Glomerular endothelial cell (primary cell): ENCODE measurements around the gene SAMD14. TPM values are rescaled to one million over a fixed set of nuclear protein-coding genes. Genes with fewer than 3 reads are reported as not detected.

Experiments used
- DNase-seq: peaks from one replicate; pipeline ENCODE4 v3.0.0-alpha.2; 2011; ENCODE audit warnings: low read depth, low spot score; ENCODE audit errors: extremely low read depth
- total RNA-seq: library from RNA; depleted of rRNA; stranded (reverse); fragments of >200 nt; gene quantifications from 2 replicates; pipeline ENCODE4 v1.2.3, GENCODE V29; 2015

Gene SAMD14
- total RNA-seq, 1 donor from 2014 or later, result 24.9 TPM

DNA sequence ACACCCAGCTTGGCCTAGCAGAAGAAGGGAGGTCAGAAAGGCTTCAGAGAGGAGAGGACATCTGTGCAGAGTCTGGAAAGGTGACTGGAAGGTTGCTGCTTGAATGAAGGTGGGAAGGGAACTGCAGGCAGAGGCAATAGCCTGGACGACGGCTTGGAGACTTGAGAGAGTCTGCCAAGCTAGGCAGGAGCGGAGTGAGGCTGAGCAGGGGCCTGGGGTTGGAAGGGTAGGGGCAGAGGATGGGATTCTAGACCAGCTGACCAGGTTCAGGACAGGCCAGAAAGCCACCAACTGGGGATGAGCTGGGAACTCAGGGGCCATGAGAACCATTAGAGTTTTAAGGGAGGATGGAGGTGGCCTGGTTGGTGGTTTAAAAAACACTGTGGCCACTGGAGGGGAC is 35.5 kb upstream of the SAMD14 start:
- DNase-seq, result no peak

DNA sequence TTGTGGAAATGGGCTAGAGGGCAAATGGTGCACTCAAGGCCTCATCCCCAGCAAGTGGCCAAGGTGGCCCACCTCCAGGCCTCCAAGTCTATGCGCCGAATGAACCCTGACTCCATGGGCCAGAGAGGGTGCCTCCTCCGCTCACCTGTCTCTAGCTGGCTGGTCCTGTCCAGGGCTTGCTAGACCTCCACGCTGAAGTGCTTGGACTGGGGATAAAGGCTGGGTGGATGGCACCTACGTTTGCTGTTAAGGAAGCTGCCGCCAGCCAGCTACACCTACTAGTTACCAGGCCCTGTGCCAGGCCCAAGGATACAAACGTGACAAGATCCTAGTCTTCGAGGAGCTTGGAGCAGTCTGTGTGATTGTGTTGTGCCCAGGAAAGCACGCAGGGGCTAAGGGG is 35.1 kb upstream of the SAMD14 start:
- DNase-seq, result no peak

DNA sequence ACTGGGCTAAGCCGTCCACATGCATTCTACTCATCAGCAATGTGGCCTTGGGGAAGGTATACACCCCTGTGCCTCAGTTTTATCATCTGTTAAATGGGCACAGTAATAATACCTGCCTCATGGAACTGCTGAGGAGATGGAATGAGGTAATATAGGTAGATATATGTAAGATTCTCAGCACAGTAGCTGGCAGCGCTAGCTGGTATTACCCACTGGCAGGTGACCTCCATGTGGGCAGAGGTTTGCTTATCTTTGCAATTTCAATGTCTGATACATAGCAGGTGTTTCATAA is 34.7 kb upstream of the SAMD14 start:
- no peak for DNase-seq

DNA sequence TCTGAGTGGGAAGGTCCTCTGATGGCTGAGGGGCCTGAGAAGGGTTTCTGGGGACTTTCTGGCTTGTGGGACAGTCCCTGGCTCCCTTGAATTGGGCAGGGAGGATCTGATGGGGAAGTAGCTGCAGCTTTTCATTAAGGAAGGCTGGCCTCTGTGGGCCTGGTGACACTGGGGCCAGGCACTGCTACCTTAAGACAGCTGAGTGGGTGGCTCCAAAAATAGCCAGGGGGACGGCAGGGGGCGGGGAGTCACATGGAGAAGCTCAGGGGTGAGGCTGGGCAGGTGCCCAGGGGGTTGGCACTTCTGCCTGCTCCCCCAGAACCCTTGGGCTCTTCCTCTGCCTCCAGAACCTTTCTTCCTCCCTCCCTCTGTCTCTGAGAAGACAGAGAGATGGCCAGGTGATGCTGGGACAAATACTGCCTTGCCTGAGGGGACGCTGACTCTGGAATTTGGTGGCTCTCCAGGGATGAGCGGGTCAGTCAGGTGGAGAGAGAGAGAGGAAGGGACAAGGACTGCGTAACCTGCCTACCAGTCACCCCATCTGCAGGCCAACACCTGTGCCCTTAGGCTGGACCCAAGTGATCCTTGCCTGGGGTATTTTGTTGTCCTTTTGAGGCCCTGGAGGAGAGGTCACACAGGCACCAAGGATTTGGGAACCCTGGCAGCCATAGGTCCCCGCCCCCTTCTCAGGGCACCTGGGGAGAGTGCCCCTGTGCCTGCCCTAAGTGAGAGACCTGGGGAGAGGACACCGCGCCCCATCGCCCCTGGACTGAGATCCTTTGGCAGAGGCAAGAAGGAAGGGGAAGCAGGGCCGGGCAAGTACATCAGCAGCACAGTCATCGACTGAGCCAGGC is 34.1 kb upstream of the SAMD14 start:
- DNase-seq, result no peak

DNA sequence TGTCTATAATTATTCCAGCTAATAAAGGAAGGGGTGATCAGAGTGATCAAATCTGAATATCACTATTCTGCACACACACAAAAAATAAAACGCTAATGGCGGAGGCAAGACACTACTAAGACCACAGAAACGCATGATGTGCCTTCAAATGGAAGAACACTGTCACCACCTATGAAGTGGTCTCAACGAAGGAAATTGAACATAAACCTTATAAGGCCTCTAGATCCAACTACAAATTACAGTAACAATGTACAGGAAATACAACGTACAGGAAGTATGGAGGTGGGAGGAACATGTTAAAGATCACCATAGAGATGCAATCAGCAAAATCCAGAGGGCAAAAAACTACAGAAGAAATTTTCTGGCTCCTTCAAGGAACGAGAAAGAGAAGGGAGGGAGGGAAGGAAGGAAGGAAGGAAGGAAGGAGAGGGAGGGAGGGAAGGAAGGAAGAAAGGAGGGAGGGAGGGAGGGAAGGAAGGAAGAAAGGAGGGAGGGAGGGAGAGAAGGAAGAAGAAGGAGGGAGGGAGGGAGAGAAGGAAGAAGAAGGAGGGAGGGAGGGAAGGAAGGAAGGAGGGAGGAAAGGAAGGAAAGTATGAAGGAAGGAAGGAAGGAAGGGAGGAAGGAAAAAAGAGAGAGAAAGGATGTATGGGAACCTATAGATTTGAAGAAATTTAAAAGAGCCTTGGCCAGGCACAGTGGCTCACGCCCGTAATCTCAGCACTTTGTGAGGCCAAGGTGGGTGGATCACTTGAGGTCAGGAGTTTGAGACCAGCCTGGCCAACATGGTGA is 32.7 kb upstream of the SAMD14 start:
- DNase-seq, result no peak

DNA sequence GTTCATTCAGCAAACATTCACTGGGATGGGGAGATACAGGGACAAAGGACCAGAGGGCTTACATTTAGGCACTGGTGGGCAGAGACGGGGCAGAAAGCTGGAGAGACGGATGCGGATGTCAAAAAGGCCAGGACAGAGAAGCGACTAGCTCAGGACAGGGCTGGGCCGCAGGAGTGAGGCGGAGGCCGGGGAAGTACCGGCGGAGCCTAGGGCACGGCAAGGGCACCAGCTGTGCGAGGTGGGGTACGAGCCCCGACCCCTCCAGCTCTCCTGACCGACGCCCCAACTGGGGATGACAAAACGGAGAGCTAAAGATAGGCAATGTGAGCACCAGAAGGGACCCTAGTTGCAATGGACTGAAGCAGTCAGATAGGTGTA is 31.9 kb upstream of the SAMD14 start:
- DNase-seq, result no peak

DNA sequence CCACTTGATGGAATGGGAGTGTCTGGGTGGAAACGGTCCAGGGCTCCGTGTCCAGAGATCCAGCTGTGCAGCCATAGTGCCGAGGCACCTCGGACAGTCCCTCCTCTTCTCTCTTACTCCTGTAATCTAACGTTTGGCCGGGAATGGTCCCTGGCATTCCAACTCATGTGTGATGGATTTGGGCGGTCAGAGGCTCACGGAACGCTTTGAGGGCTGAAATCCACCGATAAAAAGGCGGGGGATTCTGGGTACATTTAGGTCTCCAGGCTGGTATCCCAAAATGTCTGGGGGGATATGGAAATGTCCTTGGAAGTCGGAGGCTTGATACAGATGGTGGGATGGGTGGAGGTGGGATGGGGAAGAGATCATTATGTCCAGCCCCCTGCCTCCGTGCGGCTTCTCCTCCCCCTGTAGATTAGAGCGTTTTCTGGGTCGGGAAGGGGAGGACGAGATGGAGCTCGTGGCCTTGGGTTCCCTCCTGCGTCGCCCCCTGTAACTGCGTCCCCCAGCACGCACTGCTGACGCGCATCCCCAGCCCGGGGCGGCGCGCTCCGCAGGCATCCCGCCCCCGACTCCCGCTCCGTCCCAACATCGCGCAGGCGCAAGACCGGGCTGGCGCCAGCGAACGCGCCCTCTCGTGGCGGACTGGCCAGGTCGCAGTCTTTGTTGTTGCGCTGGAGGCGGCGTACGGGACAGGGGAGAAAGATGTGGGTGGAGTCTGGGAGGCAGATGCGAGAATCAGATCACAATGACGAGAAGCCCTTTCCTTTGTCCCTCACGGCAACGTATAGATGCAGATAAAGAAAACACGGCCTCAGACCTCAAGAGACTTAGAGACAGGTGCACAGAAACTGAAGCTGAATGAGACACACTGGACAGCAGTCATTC is 31.3 kb upstream of the SAMD14 start:
- no peak for DNase-seq

DNA sequence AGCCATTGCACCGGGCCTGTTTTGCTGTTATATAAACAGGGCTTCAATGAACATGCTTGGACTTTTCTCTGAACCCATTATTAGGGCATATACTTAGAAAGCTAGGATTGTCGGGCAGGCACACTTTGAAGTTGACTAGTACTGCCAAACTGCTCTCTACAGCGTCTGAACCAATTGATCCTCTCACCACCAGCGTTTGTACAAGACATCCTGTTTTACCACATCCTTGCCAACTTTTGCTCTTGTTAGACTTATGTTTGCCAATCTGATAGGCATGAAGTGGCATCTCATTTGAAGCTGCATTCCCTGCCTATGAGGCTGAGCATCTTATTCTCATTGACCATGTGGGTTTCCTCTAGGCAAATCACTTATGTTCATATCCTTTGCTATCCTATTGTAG is 27.9 kb upstream of the SAMD14 start:
- DNase-seq, result no peak

DNA sequence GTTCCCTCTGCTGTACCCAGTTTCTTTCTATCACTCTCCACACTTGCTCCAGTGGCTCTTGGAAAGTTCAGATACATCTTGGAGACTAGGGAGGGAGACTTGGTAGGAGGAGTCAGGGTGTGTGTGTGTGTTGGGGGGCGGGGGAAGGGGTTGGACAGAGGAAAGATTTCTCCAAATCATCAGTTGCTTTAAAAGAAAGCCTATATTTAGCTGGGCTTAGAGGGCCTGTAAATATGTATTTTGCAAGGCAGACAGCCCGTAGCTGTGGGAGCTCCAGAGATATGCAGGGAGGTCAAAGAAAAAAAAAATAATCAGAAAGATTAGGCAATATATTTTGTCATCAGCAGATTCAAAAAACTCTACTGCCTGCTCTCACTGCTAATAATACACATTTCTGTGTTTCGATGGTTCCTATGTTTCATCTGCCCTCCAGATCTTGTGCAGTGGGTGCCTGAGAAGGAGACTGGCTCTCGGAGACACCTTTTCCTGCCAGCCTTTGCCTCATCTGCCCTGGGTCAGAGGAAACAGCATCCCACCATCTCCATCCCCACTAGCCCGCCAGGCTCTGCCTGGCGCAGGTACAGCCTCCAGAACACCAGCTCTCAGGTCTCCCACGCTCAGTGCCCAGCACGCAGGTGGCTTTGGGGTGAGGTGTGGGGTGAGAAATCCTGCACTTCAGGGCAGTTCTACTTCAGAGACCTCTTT is 25.3 kb upstream of the SAMD14 start:
- DNase-seq, result no peak

DNA sequence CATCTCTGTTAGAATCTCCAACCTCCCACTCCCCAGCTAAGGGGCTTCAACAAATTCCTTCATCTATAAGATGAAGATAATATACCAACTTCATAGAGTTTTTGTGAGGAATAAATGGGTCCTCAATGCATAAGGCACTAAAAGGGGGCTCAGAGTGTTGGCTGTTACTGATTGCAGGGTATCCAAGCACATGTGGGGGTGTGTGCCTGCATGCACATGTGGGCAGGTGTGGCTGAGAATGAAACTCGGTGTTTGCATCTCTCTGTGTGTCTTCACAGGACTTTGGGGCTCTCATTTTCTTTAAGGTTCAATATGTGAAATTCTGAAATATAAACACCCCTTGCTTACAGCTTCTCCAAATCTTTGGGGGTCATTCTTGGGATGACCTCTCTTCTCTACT is 24.6 kb upstream of the SAMD14 start:
- DNase-seq, result no peak

DNA sequence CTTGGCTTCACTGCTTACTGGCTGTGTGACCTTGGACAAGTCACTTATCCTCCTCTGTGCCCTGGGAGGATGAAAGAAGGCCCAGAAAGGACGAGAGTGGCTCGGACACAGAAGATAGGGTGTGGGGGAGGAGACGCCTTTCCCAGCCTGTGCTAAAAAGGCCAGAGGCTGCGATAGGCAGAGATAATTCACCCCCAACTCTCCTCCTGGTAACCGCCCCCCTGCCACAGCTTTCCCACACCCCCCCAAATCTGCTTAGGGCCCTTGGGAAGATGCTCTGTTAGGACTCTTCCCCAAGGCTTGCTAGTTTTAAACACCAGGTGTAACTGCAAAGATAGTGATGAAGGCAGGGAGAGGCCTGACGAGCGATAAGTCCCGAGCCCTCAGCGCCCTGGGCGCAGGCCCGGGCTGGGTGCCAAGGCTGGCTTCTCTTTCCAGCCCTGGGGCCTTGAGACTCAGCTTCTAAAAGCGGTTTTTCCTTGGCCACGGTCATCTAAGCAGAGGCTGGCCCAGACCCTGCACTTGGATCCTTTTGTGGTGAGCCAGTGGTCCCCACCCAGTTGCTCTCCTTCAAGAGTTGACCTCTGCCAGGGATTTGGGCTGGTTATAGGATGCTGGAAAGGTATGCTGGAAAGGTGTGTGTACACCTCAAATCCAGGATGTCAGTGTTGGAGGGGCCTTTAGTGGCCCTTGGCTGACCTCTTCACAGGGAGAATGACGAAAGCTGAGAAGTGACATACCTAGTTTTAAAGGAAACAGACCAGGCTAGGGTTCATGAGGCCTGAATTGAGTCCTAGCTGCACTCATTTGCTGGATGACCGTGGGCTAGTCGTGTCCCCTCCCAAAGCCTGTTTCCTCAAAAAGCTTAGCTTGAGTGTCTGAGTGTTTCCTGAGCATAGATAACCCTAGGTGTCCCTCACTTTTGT is 24.0 kb upstream of the SAMD14 start:
- no peak for DNase-seq

DNA sequence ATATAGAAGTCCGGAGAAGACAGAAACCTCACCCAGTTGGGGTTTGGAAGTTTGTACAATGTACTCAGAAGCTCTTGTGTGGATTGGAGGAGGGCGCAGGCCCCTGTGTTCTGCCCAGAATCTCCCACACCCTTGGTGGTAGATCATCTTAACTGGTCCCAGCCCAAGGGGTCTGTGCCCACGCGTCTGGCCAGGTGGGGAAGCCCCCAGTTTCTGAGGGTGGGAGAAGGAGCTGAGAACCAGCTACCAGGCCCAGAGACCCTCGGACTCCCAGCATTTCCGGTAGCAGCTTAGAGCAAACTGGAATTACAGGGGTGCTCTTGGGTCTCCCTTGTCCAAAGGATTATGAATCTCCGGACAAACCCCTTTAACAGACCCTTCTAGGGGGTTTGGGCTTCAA is 22.8 kb upstream of the SAMD14 start:
- no peak for DNase-seq

DNA sequence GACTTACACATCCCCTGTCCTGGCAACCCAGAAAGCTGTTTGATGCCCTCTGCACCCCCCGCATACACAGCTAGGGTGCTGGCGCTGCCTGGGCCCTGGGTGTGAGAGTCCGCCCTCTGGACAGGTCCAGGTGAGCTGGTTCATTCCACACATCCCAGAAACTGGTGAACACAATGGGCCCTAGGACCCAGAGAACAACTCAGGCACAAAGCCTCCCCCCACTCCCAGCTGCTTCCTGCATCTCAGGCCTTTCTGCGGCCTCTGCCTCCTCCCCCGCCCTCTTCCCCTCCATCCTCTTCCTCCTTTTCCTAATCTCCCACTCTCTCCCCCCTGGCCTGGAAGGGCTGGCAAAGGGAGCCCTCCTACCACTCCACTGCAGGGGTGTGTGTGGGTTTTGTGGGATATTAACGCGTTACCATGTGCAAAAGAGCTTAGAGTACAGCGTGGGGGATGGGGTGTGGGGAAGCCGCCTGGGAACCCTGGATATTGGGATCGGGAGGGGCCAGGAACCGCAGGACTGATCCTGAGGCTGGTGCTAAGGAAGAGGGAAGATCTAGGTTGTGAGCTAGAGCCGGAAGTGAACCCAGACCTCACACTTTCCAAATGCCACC is 22.1 kb upstream of the SAMD14 start:
- DNase-seq, result no peak

DNA sequence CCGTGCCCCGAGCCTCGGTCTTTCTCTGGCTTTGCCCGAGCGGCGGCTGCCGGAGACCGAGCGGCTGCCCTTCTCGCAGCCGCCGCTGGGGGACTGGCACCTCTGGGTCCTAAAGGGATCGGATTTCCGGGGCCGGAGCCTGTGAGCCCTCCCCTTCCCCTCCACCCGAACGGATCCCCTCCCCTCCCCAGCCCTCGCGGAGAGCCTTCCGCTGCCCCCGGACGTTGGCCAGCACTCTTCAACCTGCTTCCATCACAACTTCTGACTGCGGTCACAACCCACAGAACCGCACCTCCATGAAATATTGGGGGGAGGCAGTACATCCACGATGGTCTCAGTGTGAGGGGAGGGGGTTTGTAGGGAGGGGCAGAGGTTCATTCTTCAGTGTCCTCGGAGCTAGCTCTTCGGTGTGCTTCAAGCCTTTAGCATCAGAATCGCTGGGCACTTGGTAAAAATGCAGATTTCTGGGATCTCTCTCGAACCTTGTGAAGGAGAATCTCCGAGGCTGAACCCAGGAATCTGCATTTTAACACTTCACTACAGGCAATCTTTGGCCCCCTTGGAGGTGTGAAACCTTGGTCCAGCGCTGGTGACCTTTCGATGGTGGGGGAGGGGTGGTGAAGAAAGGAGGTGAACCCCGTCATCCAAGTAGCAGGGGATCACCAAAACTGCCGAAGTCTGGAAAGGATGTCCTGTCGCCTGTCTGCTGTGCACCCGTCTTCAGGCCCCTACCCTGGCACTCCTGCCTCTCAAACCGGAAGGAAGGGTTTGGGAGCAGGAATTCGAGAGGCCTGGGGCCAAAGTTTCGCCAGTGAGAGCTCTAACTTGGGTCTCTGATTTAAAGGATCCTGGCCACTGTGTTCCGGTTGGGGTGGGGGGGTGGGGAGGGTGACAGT is 21.3 kb upstream of the SAMD14 start:
- no peak for DNase-seq

DNA sequence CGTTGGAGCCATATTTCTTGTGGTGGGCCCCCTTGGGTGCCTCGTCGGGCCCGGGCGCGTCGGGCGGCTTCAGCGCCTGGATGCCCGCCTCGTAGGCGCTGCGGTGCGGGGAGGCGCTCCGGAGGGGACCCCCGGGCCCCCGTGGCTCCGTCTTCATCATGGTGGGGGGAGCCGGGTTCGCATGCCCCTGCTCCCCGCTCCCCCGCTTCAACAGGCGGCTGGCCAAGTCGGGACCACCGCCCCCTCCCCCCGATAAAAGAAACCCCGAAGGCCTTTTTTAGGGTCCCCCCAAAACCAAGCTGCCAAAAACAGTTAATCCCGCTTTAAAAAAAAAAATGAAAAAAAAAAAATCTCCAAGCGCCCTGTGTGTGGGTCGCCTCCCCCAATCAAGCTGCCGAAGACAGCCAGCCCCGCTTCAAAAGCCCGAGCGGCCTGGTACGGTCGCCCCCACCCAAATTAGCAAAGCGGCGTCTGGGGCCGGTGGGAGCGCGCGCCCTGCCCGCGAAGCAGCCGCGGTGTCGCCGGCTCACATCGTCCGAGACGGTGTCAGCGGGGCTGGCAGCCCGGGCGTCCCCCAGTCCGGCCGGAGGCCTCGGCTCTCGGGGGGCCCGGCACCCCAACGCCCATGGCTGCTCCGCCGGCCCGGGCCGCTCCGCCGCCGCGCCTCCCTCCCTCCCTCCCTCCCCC is 20.5 kb upstream of the SAMD14 start, which contains the start of gene PPP1R9B:
Gene PPP1R9B (minus strand): TSS at position 324 of the 687 bp plus-strand sequence. CDS start 164 bp downstream, at position 160.
- DNase-seq, result no peak

DNA sequence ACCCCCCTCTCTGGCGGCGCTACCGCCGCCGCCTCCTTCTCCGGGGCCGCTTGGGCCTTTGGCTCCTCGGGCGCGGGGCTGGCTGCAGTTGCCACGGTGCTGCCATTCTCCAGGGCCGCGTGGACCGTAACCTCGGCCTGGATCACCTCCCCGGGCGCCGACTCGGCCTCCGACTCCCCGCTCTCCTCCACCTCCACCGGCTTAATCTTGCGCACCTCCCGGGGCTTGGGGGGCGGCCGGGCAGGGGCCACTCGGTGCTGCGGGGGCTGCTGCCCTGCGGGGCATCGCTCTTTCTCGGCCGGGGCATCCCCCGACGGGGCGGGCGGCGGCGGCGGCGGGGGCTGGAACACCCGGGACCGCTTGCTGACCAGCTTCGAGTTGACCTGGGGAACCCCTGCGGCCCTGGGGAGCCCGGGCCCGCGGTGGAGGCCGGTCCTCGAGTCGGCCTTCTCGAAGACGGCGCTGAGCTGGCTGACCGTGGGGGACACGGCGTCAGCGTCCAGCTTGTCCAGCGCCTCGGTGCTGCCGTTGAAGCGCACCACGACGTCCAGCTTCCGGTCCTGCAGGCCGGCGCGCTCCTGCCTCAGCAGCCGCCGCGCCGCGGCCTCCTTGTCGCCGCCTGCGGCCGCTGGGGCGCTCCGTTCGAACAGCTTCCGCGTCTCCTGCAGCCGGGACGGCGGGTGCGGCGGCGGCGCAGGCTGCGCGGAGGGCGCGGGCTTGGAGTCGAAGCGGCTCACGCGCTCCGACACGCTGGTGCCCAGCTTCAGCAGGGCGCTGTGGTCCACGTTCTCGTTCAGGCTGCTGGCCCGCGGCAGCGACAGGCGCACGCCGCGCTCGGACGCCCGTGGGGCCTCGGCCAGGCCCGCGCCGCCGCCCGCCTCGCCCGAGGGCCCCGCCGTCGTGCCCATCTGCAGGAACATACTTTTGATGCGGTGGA is 19.7 kb upstream of the SAMD14 start:
- no peak for DNase-seq

DNA sequence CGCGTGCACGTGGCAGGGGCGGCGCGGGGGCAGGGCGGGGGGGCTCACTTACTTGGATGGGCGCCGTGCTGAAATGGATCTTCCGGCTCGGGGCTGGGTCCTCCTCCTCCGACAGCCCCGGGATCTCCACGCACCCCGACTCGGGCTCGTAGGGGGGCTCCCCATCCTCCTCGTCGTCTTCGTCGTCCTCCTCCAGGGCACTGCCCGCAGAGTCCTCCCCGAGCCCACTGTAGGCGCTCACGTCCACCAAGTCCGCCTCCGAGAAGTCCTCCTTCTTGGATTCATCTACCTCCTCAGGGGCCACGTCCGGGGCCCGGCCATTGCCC is 19.1 kb upstream of the SAMD14 start:
- DNase-seq, result no peak
